ENCODE data around the gene KIAA0753. TPM values are rescaled to one million over a fixed set of nuclear protein-coding genes. Genes with fewer than 3 reads are reported as not detected.
"Not testable (repeated sequence)": the region's sequence is repeated elsewhere in the genome, so short reads cannot be mapped to it uniquely, and the experiment has no call there.

Gene KIAA0753
- polyA plus RNA-seq, 1 donor from 2014 or later, result 4.0 TPM

DNA sequence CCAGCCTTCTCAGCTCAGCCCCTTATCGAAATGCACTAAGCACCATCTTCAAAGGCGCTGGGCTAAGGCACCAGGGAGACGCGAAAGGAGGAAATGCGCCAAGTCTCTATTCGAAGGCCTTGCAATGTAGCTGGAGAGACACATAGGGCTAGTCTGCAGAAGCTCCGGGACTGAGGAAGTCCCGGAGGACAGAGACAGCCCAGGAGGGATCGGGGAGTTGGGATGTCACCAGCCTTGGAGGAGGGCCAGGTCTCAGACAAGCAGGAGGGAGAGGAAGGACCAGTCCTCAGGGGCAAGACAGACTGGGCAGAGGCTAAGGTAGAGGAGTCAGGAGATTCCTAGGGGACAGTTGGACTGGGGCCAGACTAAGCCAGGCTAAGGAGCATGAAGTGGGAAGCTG lies 19.6 kb upstream of the KIAA0753 start:
- Mint-ChIP-seq H3K36me3 (peaks cover 2% of the 10 kb centered on the region), H3K4me1 (peaks cover 23 to 41% (median 36%) of the 10 kb centered on the region in 3 donors), H3K27me3 (no peaks in the 10 kb centered on the region), H3K9me3 (no peaks in the 10 kb centered on the region), H3K4me3 (peak overlapping the region; percentile 44 to 90 (median 76)), H3K27ac (peak overlapping the region; percentile 34 to 93 (median 59))

DNA sequence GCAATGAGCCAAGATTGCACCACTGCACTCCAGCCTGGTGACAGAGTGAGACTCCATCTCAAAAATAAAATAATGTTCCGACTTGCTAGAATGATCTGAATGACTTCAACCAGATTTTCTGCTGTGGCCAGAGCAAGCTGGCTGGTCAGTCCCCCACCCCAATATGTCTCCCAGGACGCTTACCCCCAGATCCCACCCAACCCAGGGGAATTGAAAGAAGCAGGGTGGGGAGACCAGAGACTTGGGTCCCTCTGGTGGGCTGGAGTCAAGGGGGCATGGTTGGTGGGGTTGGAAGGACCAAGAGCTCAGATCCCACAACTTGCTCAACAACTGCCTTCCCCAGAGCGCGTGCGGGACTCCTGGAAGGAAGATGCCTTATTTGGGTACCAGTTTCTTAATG lies 17.9 kb upstream of the KIAA0753 start:
- not testable (repeated sequence) for H3K36me3 Mint-ChIP-seq, H3K27me3 Mint-ChIP-seq, H3K9me3 Mint-ChIP-seq
- peak overlapping the region in 2 of 3 donors; percentile 61 to 88 for H3K27ac Mint-ChIP-seq
- H3K4me1 Mint-ChIP-seq, result peaks cover 32 to 51% (median 44%) of the 10 kb centered on the region in 3 donors
- peak overlapping the region; percentile 74 to 91 (median 84) for H3K4me3 Mint-ChIP-seq

DNA sequence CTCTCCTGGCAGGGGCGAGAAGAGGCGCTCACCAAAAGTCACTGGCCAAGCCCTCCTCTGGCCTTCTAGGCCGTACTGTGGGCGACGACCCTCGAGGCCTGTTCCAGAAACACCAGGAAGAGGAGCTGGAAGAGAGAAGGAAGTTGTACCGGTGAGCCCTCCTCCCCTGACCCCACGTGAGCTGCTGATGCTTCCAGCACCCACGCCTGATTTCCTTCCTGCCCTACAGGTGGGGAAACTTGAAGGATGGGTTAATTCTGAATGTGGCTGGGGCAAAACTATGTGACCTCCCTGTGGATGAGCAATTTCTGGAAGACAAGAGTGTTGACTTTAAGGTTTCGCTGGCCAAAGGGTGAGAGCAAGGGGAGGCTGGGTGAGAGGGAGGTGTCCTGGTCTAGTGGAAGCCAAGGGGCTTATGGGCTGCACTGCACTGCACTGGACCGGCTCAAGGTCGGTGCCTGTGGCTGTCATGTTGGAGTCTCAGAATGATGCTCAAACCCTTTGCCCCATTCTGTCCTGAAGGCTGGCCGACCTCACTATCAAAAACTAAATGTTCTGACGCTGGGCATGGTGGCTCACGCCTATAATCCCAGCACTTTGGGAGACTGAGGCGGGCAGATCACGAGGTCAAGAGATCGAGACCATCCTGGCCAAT lies 17.2 kb upstream of the KIAA0753 start:
- Mint-ChIP-seq H3K9me3 (no peaks in the 10 kb centered on the region), H3K27me3 (no peaks in the 10 kb centered on the region), H3K36me3 (peaks cover 2% of the 10 kb centered on the region), H3K4me1 (peaks cover 37 to 55% (median 50%) of the 10 kb centered on the region in 3 donors), H3K27ac (peak overlapping the region; percentile 56 to 88 (median 88)), H3K4me3 (peak overlapping the region; percentile 91 to 98 (median 93))

DNA sequence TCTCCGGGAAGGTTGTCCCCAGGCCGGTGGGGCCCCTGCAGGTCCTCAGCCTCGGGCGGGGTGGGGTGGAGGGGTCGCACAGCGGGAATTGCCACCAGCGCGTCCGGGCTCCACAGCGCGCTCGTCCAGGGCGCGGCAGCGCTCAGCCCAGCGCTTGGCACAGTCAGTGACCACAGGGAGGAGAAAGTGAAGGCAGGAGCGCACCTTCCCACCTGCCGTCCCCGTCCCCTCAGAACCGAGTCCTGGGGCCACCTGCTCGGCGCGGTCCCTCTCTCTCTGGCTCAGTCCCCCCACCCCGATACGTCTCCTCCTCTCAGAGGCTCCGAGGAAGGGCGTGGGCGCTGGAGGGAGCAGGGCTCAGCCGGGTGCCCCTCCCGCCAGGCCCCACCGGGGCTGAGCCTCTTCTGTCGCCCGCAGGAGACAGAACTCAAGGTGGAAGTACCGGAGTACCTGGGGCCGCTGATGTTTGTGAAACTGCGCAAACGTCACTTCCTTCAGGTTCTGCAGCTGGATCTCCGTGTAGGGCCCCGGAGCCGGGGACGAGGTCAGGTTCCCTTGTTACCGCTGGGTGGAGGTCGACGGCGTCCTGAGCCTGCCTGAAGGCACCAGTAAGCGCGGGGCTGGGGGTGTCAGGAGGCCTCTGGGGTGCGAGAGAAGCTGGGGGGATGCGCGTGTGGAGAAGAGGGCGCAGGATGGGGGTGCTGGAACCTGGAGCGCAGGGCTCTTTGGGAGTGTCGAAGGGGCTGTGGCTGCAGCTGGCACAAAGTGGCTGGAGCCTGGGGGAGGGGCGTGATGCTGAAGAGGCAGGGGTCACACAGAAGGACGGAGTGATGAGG lies 16.5 kb upstream of the KIAA0753 start:
- H3K4me3 Mint-ChIP-seq, result peak overlapping the region; percentile 91 to 98 (median 93)
- not testable (repeated sequence) for H3K9me3 Mint-ChIP-seq, H3K36me3 Mint-ChIP-seq, H3K27me3 Mint-ChIP-seq
- H3K4me1 Mint-ChIP-seq, result peaks cover 39 to 54% (median 46%) of the 10 kb centered on the region in 3 donors
- H3K27ac Mint-ChIP-seq, result peak overlapping the region; percentile 56 to 88 (median 88)

DNA sequence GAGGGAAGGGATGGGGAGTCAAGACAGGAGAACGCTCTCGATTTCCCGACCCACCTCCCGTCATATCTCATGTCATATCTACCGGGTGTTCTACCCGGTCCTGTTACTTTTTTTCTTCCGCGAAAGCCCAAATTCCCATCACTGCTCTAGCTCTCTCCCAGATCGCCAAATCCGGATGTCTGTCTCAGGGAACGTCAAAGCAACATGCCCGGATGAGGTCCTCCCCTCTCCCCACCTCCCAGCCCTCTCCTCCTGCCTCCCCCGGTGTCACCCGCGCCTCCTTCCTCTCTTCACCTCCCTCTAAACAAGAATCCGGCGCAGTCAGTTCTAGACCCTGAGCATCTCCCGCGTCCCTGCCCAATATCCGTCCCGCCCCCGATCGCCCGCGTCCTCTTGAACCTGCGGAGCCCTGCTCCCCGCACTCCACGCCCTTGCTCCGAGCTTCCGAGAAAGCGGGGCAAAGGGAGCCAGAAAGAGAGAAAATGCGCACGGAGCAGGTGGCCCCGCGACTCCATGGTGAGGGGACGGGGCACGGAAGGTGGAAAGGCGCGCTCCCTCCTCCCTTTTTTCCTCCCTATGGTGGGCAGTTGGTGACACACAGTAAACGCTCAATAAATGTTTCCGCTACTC lies 15.3 kb upstream of the KIAA0753 start:
- H3K36me3 Mint-ChIP-seq, H3K27me3 Mint-ChIP-seq: not testable (repeated sequence)
- H3K27ac Mint-ChIP-seq, result peak overlapping the region in 1 of 3 donors; percentile 68

DNA sequence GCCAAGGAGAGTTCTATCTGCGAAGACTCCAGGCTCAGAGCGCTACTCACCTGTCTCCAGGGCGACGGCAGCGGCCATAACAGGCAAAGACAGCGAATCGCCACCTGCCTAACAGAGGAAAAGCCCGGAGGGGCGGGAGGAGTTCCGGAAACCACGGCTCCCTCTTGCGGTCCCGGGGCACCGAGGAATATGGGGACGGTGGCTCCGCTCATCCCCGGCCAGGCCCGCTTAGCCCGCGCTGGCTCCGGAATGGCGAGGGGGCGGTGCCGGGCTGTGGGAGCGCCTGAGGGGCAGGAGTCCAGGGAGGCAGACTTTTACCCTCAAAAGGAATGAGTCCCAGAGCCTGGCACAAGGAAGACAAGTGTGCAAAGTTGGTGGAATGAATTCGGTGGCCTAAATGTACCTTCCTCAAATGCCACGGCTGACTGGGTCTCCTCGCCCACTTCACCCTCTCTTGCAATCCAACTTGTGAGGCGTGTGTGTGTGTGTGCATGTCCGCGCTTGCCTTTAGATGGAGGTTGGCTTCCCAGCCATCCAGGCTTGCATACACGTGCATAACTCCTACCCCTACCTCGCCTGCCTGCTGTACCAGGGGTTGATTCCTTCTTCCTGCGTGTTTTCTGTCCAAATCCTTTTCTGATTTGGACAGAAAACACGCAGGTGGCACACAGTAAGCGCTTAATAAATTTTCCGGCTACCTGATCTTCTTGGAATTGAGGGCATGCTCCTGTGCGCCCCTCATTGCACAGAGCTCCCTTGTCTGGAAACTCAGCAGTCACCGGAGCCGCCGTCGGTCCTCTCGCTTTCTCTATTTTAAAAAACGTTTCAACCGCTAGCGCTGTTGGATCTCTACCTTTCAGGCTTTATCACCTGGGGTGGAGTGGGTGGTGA lies 14.6 kb upstream of the KIAA0753 start:
- H3K27ac Mint-ChIP-seq, result peak overlapping the region in 1 of 3 donors; percentile 68
- peak overlapping the region; percentile 67 to 91 (median 79) for H3K4me3 Mint-ChIP-seq

More for the DNA sequence above, 15.3 kb upstream of the KIAA0753 start:
- H3K9me3 Mint-ChIP-seq, result not testable (repeated sequence)
- peaks cover 40 to 47% (median 42%) of the 10 kb centered on the region in 3 donors for H3K4me1 Mint-ChIP-seq
- H3K4me3 Mint-ChIP-seq, result peak overlapping the region; percentile 79 to 91 (median 83)

DNA sequence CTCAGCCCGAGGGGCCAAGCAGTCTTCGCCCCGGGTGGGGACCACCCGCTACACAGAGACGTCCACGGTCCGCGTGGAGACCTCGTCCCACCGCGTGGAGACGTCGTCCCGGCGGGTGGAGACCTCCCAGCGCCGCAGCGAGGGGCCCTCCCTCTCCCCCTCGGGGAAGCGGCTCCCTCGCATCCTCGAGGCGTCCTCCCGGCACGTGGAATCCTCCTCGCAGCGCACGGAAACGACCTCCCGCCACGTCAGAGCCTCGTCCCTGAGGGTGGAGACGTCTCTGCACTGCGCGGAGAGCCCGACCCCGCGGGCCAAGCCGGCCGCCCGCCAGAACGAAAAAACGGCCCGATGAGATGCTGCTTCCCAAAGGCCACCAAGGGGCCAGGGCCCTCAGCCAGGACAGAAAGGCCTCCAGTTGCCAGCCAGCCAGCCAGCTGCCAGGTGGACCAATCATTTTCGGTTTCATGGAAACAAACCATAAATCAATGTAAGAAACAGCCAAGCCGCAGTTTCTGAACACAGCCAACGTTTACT lies 11.5 kb upstream of the KIAA0753 start:
- H3K4me3 Mint-ChIP-seq, result peak overlapping the region; percentile 79 to 97 (median 84)
- no peaks in the 10 kb centered on the region for H3K36me3 Mint-ChIP-seq
- no peaks in the 10 kb centered on the region for H3K27me3 Mint-ChIP-seq
- H3K4me1 Mint-ChIP-seq, result peaks cover 39 to 53% (median 51%) of the 10 kb centered on the region in 3 donors
- peak overlapping the region; percentile 68 to 100 (median 81) for H3K27ac Mint-ChIP-seq
- no peaks in the 10 kb centered on the region for H3K9me3 Mint-ChIP-seq

More for the DNA sequence above, 14.6 kb upstream of the KIAA0753 start:
- no peaks in the 10 kb centered on the region for H3K9me3 Mint-ChIP-seq
- H3K36me3 Mint-ChIP-seq, result peaks cover 2% of the 10 kb centered on the region
- peaks cover 41 to 45% (median 43%) of the 10 kb centered on the region in 3 donors for H3K4me1 Mint-ChIP-seq
- H3K27me3 Mint-ChIP-seq, result no peaks in the 10 kb centered on the region

DNA sequence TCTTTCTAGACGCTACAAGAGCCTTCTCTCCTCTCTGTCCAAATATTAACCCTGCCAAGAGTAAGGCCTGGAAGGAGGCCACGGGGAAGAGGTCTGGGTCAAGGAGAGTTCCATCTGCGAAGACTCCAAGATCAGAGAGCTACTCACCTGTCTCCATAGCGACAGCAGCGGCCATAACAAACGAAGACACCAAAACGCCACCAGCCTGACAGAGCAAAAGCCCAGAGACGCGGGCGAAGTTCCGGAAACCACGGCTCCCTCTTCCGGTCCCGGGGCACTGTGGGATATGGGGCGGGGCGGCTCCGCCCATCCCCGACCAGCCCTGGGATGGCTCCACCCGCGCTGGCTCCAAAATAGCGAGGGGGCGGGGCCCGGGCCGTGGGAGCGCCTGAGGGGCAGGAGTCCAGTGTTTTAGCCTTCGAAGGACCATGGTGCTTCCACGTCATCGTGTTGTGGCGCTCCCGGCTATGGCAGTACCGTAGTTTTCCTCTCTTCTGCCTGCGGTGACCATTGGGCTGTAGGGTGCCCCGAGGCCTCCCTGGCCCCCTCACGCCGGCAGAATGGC lies 10.9 kb upstream of the KIAA0753 start, which contains the start of the genes C17orf100 and MED31:
C17orf100 (plus strand) TSS at position 409 of the 565 bp plus-strand sequence; CDS start at position 561, 152 bp downstream.
MED31 (minus strand) TSS at position 252 of the 565 bp plus-strand sequence; CDS start at position 175, 77 bp downstream.
- no peaks in the 10 kb centered on the region for H3K9me3 Mint-ChIP-seq
- H3K27ac Mint-ChIP-seq, result peak within 1 kb of the TSS; percentile 99 to 100 (median 100)
- H3K4me1 Mint-ChIP-seq, result peaks cover 39 to 53% (median 52%) of the 10 kb centered on the region in 3 donors
- no peaks in the 10 kb centered on the region for H3K36me3 Mint-ChIP-seq
- H3K27me3 Mint-ChIP-seq, result no peaks in the 10 kb centered on the region
- H3K4me3 Mint-ChIP-seq, result peak within 1 kb of the TSS; percentile 95 to 99 (median 98)

DNA sequence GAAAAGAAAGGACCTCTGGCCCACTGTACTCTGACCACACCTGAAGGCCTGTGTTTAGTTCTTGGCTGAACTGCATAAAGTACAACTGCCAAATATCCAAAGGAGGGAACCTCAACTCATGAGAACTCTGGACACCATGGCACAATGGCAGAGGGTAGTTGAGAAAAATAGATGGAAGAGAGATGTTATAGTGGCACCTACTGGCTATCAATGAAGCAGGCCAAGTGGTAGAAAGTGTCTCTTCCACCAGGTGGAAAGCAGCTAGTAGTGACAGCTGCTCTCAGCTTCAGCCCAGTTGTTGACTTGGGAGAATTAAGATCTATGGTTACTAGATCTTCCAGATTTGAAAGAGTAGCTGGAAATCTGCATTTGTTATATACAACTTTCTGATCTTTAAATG lies 7.7 kb upstream of the KIAA0753 start:
- Mint-ChIP-seq H3K4me3 (peak overlapping the region in 1 of 4 donors; percentile 49), H3K36me3 (peaks cover 1% of the 10 kb centered on the region), H3K27me3 (no peaks in the 10 kb centered on the region), H3K27ac (peak overlapping the region in 1 of 3 donors; percentile 74), H3K9me3 (no peaks in the 10 kb centered on the region), H3K4me1 (peaks cover 27 to 46% (median 36%) of the 10 kb centered on the region in 3 donors)

DNA sequence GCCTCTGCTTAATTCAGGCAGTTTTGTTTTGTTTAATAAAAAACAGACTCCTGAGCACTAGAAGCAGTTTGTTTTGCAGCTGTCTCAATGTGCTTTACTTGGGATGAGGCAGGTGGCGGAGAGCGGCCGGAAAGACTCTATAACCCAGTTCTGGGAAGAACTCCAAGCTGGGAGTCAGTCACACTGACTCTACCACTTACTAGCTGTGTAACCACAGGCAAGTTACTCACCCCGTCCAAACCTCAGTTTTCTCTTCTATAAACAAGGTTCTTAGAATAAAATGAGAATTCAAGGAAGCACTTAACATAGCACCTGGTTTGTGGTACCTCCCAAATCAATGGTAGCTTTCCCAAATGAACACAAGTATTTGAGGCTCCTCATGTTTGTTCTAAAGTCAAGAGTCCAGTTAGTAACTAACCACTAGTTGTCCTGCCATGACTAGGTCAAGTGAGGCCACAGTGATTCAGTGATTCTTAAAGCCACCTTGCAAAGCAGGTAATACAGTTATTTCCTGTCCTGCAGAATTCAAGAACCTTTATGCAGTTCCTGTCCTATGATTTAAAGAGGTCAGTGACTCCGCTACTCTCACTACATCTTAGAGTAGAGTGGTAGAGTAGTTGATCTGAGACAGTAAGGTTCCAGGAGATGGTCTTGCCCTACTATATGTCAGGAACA lies 3.1 kb upstream of the KIAA0753 start:
- Mint-ChIP-seq H3K27ac (peak overlapping the region in 1 of 3 donors; percentile 96), H3K4me1 (peaks cover 24 to 35% (median 30%) of the 10 kb centered on the region in 3 donors), H3K4me3 (peak overlapping the region in 2 of 4 donors; percentile 45 to 98), H3K9me3 (no peaks in the 10 kb centered on the region), H3K27me3 (no peaks in the 10 kb centered on the region), H3K36me3 (peaks cover 1% of the 10 kb centered on the region)

DNA sequence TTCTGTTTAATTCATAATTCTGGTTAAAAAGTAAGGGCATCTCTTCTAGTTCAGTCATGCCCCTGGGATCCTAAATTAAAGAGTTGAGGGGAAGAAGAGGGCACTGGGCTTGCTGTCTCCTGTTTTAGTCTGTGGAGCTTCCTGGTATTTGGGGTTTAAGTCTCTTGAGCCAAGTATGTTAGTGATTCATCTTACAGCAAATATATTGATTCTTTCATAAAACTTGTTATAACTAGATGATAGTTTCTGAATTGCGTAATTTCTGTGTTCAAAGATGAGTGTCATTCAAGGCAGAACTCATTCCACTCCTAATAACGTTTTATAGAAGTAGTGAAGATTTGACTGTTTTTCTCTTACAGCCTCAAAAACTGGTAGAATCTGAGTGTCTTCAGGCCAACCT lies 2.1 kb upstream of the KIAA0753 start:
- Mint-ChIP-seq H3K27ac (peak overlapping the region; percentile 35 to 96 (median 46)), H3K9me3 (no peaks in the 10 kb centered on the region), H3K4me1 (peaks cover 20 to 28% (median 25%) of the 10 kb centered on the region in 3 donors), H3K4me3 (peak overlapping the region; percentile 28 to 98 (median 70)), H3K36me3 (peaks cover 1% of the 10 kb centered on the region), H3K27me3 (no peaks in the 10 kb centered on the region)

DNA sequence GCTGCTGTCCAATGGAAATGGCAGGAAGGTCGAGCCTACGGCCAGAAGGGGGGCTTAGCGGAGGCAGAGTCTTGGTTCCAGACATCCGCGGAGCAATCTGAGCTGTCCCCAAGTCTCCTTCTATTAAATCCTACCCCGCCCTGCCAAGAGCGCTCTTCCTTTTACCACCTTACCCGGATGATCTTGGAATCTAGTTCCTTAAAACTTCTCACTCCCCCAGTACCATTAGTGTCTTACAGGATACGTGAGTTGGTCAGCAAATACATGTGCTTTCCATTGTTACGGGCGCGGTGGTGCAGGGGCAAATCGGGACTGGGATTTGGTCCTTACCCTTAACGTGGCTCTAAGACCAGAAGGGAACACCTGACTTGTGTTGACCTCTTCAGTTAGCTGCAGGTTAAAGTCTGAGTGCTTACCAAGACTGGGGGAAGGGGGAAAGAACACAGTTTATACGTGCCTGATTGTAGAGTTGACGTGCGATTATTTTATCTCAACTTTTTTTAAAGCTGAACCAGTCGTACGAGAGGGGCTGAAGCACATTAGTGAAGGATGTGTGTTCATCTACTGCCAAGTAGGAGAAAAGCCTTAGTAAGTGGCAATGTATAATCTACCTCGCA lies 844 bp upstream of the KIAA0753 start:
- Mint-ChIP-seq H3K9me3 (no peaks in the 10 kb centered on the region), H3K27ac (peak overlapping the region; percentile 87 to 100 (median 96)), H3K4me1 (peaks cover 21 to 24% (median 23%) of the 10 kb centered on the region in 3 donors), H3K4me3 (peak overlapping the region; percentile 95 to 100 (median 97)), H3K36me3 (peaks cover 1% of the 10 kb centered on the region), H3K27me3 (no peaks in the 10 kb centered on the region)

Data from IgD-negative memory B cell (primary cell).